NAMALWA (cell line): Measurements from ENCODE around the gene NCAPH2.

Experiments
- DNase-seq: peaks from one replicate; pipeline ENCODE4 v3.0.0-alpha.2; 2015; ENCODE audit warnings: low spot score

The NCAPH2 gene

DNA sequence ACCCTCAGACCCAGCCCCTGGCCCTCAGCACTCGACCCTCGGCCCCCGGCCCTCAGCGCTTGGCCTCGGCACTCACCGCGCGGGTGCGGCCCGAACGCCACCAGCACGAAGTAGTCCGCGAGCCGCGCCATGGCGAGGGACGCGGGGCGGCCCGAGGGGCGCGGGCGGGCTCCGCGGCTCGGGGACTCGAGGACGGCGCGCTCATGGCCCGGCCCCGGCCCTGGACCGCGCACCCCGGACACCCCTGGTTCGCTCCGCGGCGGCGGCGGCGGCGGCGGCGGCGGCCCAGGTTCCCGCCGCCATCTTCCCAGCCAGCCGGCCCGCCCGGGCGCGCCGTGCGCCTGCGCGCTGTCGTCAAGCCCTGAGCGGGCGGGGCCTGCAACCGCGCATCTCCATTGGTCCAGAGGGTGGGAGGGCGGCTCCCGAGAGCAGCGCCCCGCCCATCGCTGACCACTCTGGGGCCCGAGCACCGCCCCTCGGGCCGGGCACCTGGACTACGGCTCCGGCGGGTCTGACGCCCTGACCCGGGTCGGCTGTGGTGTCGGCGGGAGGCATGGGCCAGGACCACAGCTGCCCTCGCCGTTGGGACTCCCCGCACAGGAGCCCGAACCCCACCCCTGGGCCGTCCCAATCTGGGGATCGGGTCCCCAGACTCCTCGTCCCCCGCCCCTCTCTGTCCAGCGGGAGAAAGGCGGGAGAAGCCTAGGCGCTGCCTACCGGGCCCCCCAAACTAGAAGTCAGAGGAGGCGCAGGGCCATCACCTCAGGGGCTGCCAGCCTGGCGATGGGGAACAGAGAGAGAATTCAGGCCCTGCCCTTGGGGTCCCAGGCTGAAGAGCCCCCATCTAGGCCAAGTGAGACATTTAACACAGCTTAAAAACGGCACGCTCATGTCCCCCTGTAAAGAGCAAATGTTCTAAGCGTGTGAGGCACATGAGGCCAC, 33.0 kb upstream of the NCAPH2 start, which contains the start of gene SBF1:
SBF1 (minus strand) TSS at position 326 of the 942 bp plus-strand sequence; CDS start at position 131, 195 bp downstream.
- DNase-seq, result peak; percentile 88

GRCh38 chr22:50475652-50476002, 32.4 kb upstream of the NCAPH2 start:
- no peak for DNase-seq

DNA sequence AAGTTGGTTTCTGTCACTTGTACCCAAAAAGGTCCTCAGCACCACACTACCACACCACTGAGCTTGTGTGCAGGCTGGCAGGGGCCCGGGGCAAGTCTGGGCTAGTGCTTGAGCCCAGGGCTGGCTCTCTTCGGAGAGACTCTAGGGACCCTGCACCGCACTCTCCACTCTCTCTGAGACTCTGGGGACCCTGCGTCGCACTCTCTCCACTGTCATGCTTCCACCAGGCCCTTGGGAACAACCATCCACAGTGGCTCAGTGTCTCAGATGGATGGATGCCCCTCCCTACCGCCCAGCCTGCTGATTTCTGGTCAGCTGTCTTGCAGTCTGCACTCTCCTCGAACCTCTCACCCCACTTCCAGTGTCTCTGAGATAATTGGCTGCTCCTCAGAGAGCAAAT, 31.2 kb upstream of the NCAPH2 start:
- no peak for DNase-seq

DNA sequence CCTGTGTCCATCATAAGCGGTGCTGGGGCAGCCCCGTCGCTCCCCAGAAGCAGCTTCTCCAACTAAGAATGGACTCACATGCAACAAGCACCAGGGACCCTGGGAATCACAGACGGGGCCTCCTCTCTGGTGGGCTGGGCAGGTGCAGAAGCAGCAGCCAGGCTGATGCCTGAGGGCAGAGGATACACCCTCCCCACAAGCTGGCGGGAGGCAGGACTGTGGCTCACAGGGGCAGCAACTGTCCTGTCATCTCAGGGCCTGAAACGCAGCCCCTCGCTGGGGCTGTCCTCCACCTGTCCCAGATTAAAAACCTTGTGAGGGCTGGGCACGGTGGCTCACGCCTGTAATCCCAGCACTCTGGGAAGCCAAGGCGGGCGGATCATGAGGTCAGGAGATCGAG, 30.1 kb upstream of the NCAPH2 start:
- DNase-seq, result no peak

DNA sequence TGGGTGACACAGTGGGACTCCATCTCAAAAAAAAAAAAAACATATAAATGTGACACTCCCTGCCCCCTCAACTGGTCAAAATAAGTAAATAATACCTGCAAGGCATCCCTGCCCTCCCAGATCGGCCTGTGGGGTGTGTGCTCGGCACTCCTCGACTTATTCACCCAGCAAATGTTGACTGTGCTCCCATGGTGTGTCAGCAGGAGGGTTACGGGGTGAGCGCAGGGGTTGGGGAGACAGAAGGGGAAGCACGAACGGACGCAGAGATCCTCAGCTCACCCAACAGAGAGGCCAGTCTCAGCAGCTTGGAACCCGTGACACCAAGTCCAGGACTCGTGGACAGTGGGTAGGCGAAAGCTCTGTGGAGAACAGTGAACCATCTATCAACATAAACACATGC, 28.3 kb upstream of the NCAPH2 start:
- no peak for DNase-seq

GRCh38 chr22:50481045-50481439, 27.0 kb upstream of the NCAPH2 start:
- DNase-seq, result no peak

GRCh38 chr22:50481440-50482106, 26.5 kb upstream of the NCAPH2 start, which contains the start of gene ADM2:
Gene ADM2, plus strand, starts transcription at chr22:50481543. Its CDS starts 305 bp downstream, at chr22:50481848.
- DNase-seq, result no peak

DNA sequence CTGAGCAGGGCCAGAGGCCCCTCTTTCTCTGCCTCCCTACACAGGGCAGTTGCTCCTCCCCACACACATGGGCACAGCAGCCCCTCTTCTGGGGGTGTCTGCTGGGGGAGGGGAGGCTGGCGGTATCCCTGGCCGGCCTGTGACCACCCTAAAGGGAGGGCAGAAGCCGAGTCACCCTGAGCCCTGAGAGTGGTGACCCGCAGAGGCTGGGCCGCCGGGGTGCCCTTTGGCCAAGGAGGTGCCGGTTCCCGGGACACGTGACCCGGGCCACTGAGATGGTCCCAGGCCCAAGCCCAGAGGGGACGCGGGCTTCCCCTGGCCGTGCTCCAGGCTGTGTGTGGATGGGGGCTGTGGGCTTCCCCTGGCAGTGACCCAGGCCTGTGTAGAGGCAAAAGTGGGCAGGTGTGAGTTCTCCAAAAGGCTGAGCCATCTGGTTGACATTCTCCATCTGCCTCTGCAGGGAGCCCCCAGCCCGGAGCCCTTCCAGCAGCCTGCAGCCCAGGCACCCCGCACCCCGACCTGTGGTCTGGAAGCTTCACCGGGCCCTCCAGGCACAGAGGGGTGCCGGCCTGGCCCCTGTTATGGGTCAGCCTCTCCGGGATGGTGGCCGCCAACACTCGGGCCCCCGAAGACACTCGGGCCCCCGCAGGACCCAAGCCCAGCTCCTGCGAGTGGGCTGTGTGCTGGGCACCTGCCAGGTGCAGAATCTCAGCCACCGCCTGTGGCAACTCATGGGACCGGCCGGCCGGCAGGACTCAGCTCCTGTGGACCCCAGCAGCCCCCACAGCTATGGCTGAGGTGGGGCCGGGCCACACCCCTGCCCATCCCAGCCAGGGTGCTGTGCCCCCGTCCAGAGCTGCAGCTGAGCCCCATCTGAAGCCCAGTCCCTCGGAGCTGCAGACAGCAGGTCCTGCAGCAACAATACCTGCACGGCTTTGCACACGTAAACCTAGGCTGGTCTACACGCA, 25.6 kb upstream of the NCAPH2 start:
- no peak for DNase-seq

- peak; percentile 62 for DNase-seq
These were observed 24.9 kb upstream of the NCAPH2 start for GRCh38 chr22:50483106-50483505.

DNA sequence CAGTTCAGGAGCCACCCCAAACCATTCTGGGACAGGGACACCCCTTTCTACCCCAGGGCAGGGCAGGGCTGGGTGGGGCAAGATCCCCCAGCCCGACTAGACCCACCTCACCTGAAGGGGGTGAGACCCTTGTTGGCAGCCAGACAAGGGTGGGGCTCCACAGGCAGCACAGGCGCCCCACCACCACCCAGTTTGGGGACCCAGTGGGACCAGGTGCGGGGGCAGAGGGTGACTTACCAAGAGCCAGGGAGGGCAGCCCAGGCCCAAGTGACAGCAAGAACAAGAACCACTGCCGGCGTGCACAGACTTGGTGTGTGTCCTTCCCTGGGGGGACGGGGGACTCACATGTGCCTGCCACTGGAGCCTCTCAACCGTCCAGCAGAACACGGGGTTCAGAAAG, 24.5 kb upstream of the NCAPH2 start:
- no peak for DNase-seq

DNA sequence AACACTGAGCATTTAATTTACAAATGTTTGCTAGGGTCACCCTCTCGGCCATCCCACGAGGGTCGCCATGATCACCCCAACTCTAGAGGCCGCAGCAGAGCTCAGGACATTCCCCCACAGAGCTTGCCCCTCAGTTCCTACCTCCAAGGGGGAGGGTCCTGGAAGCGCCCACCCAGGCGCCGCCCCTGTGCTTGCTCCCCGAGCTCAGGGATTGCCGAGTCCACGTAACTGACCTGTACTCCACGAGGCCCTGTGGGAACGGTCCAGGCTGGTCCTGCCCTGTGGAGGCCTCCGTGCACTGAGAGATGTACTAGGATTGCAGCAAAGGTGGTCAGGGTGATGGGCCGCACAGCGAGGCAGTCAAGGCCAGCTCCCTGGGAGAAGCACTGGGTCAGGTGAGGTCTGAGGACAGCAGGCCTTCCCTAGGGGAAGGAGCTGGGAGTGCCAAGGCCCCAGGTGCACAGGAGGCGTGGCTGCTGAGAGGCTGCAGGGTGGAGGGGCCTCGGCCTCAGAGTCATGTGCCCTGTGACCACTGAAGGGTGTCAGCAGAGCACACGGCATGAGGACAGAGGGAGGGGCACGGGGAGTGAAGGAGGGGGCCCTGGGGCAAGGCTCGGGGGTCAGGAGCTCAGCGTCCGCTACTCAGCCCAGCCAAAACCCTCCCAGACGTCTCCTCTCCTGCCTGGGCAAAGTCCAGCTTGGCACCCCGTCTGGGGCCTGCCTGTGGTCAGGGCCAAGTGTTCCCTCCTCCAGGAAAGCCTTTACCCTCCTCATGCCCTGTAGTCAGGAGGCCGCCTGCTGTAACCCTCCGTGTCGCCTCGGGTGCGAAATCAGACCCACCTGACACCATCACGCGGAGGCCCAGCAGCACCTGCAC, 23.8 kb upstream of the NCAPH2 start:
- DNase-seq, result peak; percentile 60

- DNase-seq, result no peak
These were observed 22.5 kb upstream of the NCAPH2 start for GRCh38 chr22:50485221-50486131.

DNA sequence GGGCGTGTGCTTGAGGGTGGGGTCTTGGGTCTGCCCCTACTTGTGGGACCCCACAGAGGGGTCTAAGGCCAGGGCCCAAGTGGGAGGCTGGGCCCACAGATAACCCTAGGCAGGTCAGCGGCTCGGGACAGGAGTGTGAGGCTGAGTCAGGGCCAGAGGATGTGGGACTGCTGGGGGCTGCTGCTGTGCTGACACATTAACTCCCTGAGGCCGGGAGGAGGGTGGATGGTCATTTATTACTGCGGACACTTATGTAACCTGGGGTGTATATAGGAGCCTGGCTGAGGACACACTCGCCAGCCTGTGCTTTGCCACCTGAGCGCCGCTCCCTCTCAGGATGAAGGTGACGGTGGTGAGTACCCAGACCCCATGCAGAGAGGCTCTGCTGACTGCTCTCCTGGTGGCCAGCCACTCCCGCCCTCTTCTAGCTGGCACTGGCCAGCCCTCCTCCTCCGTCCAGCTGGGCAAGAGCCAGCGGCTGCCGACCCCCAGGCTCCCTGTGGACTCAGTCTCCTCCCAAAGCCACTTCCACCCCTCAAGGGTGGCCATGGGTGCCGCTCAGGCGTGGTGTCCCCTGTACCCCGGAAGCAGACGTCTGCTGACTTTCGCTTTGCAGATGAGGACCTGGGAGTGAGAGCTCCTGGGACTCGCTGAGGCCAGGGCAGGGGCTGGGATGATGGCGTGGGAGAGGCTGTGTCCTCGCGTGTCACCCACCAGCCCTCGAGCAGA, 21.3 kb upstream of the NCAPH2 start, which contains the start of gene MIOX:
MIOX (plus strand) TSS at position 299 of the 729 bp plus-strand sequence; CDS start at position 338, 39 bp downstream.
- DNase-seq, result no peak

DNA sequence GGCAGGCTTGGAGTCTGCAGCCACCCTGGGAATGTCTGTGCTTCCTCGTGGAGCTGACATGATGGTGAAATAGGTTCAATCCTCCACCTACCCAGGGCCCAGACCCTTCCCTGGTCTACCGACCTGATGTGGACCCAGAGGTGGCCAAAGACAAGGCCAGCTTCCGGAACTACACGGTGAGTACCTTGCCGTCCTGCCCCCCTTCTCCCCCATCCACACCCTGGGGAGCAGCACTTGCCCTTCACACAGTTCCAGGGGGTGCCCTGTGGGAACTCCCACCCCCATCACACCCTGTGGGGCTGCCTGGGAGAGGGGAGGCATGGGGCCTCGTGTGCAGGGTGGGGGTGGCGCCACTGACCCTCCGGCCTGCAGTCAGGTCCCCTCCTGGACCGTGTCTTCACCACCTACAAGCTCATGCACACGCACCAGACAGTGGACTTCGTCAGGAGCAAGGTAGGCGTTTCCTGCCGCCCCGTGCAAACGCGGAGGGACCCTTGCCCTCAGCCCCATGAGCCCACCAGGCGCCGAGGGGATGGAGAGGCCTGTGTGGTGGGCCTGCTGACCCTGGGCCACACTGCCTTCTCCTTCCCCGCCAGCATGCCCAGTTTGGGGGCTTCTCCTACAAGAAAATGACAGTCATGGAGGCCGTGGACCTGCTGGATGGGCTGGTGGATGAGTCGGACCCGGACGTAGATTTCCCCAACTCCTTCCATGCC, 20.6 kb upstream of the NCAPH2 start:
- no peak for DNase-seq

GRCh38 chr22:50488006-50488677, 19.9 kb upstream of the NCAPH2 start:
- DNase-seq, result no peak

- no peak for DNase-seq
These were observed 19.1 kb upstream of the NCAPH2 start for GRCh38 chr22:50488886-50489285.

- no peak for DNase-seq
These were observed 18.4 kb upstream of the NCAPH2 start for GRCh38 chr22:50489363-50490243.
